Measurements from ENCODE around the gene LINC00305. TPM values are rescaled to one million over a fixed set of nuclear protein-coding genes. Genes with fewer than 3 reads are reported as not detected.

Gene LINC00305
- total RNA-seq, 3 donors from 2014 or later: not detected

GRCh38 chr18:64119916-64120315 lies 29.0 kb downstream of the LINC00305 start:
- TF ChIP-seq CTCF (IDR thresholded peaks at IDR 0.05) (no peak), POLR2A (IDR thresholded peaks at IDR 0.05) (no peak), POLR2AphosphoS5 (IDR thresholded peaks at IDR 0.05) (no peak)
- no peaks in the 10 kb centered on the region for H3K27me3 ChIP-seq
- H3K9me3 ChIP-seq: no peaks in the 10 kb centered on the region
- intact Hi-C loops (cut with DNase I; ENCODE audit: low total_unique reads): no loop called here
- no peaks in the 10 kb centered on the region for H3K4me1 ChIP-seq
- DNase-seq (ENCODE audit: low spot score in 2 of 2): no peak
- H3K36me3 ChIP-seq: no peaks in the 10 kb centered on the region
- H3K4me3 ChIP-seq: no peak overlapping the region
- no peak overlapping the region for H3K27ac ChIP-seq

GRCh38 chr18:64118406-64118805 lies 30.5 kb downstream of the LINC00305 start:
- H3K27ac ChIP-seq: no peak overlapping the region
- TF ChIP-seq POLR2AphosphoS5 (IDR thresholded peaks at IDR 0.05) (no peak), POLR2A (IDR thresholded peaks at IDR 0.05) (no peak), CTCF (IDR thresholded peaks at IDR 0.05) (no peak)
- H3K27me3 ChIP-seq: no peaks in the 10 kb centered on the region
- no peaks in the 10 kb centered on the region for H3K4me1 ChIP-seq
- H3K4me3 ChIP-seq: no peak overlapping the region
- no peaks in the 10 kb centered on the region for H3K36me3 ChIP-seq
- intact Hi-C loops (cut with DNase I; ENCODE audit: low total_unique reads): no loop called here
- DNase-seq (ENCODE audit: low spot score in 2 of 2): no peak
- H3K9me3 ChIP-seq: no peaks in the 10 kb centered on the region

- no peak overlapping the region for H3K27ac ChIP-seq
- intact Hi-C loops (cut with DNase I; ENCODE audit: low total_unique reads): no loop called here
- TF ChIP-seq POLR2AphosphoS5 (IDR thresholded peaks at IDR 0.05) (no peak), CTCF (IDR thresholded peaks at IDR 0.05) (no peak)
- H3K4me1 ChIP-seq: no peaks in the 10 kb centered on the region
- DNase-seq (ENCODE audit: low spot score in 2 of 2): no peak
- no peaks in the 10 kb centered on the region for H3K9me3 ChIP-seq
- no peaks in the 10 kb centered on the region for H3K27me3 ChIP-seq
- H3K36me3 ChIP-seq: no peaks in the 10 kb centered on the region
- H3K4me3 ChIP-seq: no peak overlapping the region
Measured at GRCh38 chr18:64116571-64117175, 32.2 kb downstream of the LINC00305 start.

GRCh38 chr18:64115881-64116280 lies 33.0 kb downstream of the LINC00305 start:
- Histone ChIP-seq H3K9me3 (no peaks in the 10 kb centered on the region), H3K27ac (no peak overlapping the region), H3K4me3 (no peak overlapping the region), H3K4me1 (no peaks in the 10 kb centered on the region), H3K36me3 (no peaks in the 10 kb centered on the region), H3K27me3 (no peaks in the 10 kb centered on the region)
- DNase-seq (ENCODE audit: low spot score in 2 of 2): no peak
- intact Hi-C loops (cut with DNase I; ENCODE audit: low total_unique reads): no loop called here
- no peak for TF ChIP-seq POLR2AphosphoS5 (IDR thresholded peaks at IDR 0.05)
- no peak for TF ChIP-seq POLR2A (IDR thresholded peaks at IDR 0.05)
- TF ChIP-seq CTCF (IDR thresholded peaks at IDR 0.05): no peak

GRCh38 chr18:64111950-64112349 lies 36.9 kb downstream of the LINC00305 start:
- no peak for TF ChIP-seq CTCF (IDR thresholded peaks at IDR 0.05)
- TF ChIP-seq POLR2AphosphoS5 (IDR thresholded peaks at IDR 0.05): no peak
- TF ChIP-seq POLR2A (IDR thresholded peaks at IDR 0.05): no peak
- H3K4me1 ChIP-seq: no peaks in the 10 kb centered on the region
- H3K4me3 ChIP-seq: no peak overlapping the region
- intact Hi-C loops (cut with DNase I; ENCODE audit: low total_unique reads): no loop called here
- no peaks in the 10 kb centered on the region for H3K9me3 ChIP-seq
- H3K27me3 ChIP-seq: no peaks in the 10 kb centered on the region
- no peaks in the 10 kb centered on the region for H3K36me3 ChIP-seq
- no peak overlapping the region for H3K27ac ChIP-seq
- DNase-seq (ENCODE audit: low spot score in 2 of 2): no peak

All from breast epithelium (tissue), 4 donors.